NCI-H2171 (cell line): ENCODE measurements around the gene FRMD4A.

ENCODE experiments used
- DNase-seq: peaks from one replicate; lab custom pipeline; 2025; lab: John Stamatoyannopoulos, UW

FRMD4A gene

GRCh38 chr10:14340051-14340744, 9.5 kb upstream of the FRMD4A start:
- DNase-seq, result no peak

GRCh38 chr10:14336736-14337135, 6.0 kb upstream of the FRMD4A start:
- DNase-seq, result no peak

GRCh38 chr10:14334771-14335170, 4.0 kb upstream of the FRMD4A start:
- DNase-seq, result no peak

- no peak for DNase-seq
Observed at GRCh38 chr10:14333606-14334005, 2.9 kb upstream of the FRMD4A start.

- no peak for DNase-seq
Observed at GRCh38 chr10:14332903-14333302, 2.2 kb upstream of the FRMD4A start.

- DNase-seq, result no peak
Observed at GRCh38 chr10:14329746-14330173, 964 bp downstream of the FRMD4A start.

- DNase-seq, result no peak
Observed at GRCh38 chr10:14328881-14329672, 1.6 kb downstream of the FRMD4A start.

GRCh38 chr10:14327527-14327926, 3.2 kb downstream of the FRMD4A start:
- DNase-seq, result no peak

GRCh38 chr10:14326581-14326980, 4.1 kb downstream of the FRMD4A start:
- DNase-seq, result no peak

- DNase-seq, result no peak
Observed at GRCh38 chr10:14325325-14325955, 5.3 kb downstream of the FRMD4A start.

GRCh38 chr10:14322526-14323188, 8.1 kb downstream of the FRMD4A start:
- no peak for DNase-seq

- DNase-seq, result no peak
Observed at GRCh38 chr10:14318007-14318406, 12.7 kb downstream of the FRMD4A start.

GRCh38 chr10:14312014-14312413, 18.7 kb downstream of the FRMD4A start:
- DNase-seq, result peak; percentile 28

GRCh38 chr10:14311206-14311957, 19.3 kb downstream of the FRMD4A start:
- no peak for DNase-seq

- DNase-seq, result no peak
Observed at GRCh38 chr10:14309593-14309992, 21.1 kb downstream of the FRMD4A start.

GRCh38 chr10:14306190-14306589, 24.5 kb downstream of the FRMD4A start:
- DNase-seq, result no peak

- no peak for DNase-seq
Observed at GRCh38 chr10:14304046-14304445, 26.7 kb downstream of the FRMD4A start.

GRCh38 chr10:14302035-14302434, 28.7 kb downstream of the FRMD4A start:
- DNase-seq, result no peak

- no peak for DNase-seq
Observed at GRCh38 chr10:14299556-14299955, 31.2 kb downstream of the FRMD4A start.

- DNase-seq, result no peak
Observed at GRCh38 chr10:14296065-14296709, 34.5 kb downstream of the FRMD4A start.
